Lower lobe of right lung (tissue), 2 donors: ENCODE data around the gene RELB. TPM values are rescaled to one million over a fixed set of nuclear protein-coding genes. Genes with fewer than 3 reads are reported as not detected.

Experiments
- ATAC-seq, 2 donors: fragments of 200-7000 bp; cut with Tn5 transposase; one replicate each; pipeline ENCODE4 v1.9.1; 2020 to 2022; ENCODE audit warnings: mild to moderate bottlenecking in 2 of 2, moderate library complexity in 2 of 2
- DNase-seq: peaks from one replicate; pipeline ENCODE4 v3.0.0-alpha.2; 2020
- H3K27ac ChIP-seq: fragments of 200-600 bp; one replicate; pipeline ENCODE4 v1.8.0; 2022
- H3K27me3 ChIP-seq: fragments of 200-600 bp; one replicate; pipeline ENCODE4 v1.8.0; 2022; ENCODE audit warnings: low read depth
- H3K36me3 ChIP-seq: fragments of 200-600 bp; one replicate; pipeline ENCODE4 v1.8.0; 2022; ENCODE audit warnings: mild to moderate bottlenecking
- H3K4me1 ChIP-seq: fragments of 200-600 bp; one replicate; pipeline ENCODE4 v1.8.0; 2022
- H3K4me3 ChIP-seq: fragments of 200-600 bp; one replicate; pipeline ENCODE4 v1.8.0; 2022; ENCODE audit warnings: mild to moderate bottlenecking
- H3K9me3 ChIP-seq: fragments of 200-600 bp; one replicate; pipeline ENCODE4 v1.8.0; 2022
- intact Hi-C: fragments of 100-400 bp; cut with DNase I; formaldehyde crosslinking; loops from one replicate; pipeline ENCODE4 v1.11.0; 2022
- total RNA-seq: library from RNA; stranded (reverse); fragmentation: NEBNext Ultra II Directional; extraction: Animal tissue kit (Norgen Biotek cat#: 25700); gene quantifications from one replicate; pipeline ENCODE4 v1.2.1, GENCODE V29; 2021
- TF ChIP-seq, protein P1 (sequence below): fragments of 200-600 bp; IDR thresholded peaks from one replicate; pipeline ENCODE4 v1.8.0; 2022; ENCODE audit warnings: antibody characterized with exemption, mild to moderate bottlenecking
- donor health status: DM: no; HTN: yes; CAD: no; lungs with severe emphysema.

The RELB gene
- total RNA-seq, 1 donor from 2014 or later = 12.2 TPM

GRCh38 chr19:44988273-44988672 is 13.0 kb upstream of the RELB start:
- H3K9me3 ChIP-seq = no peaks in the 10 kb centered on the region
- no peaks in the 10 kb centered on the region for H3K27me3 ChIP-seq
- H3K36me3 ChIP-seq = peaks cover 96% of the 10 kb centered on the region
- TF ChIP-seq, protein P1, sequence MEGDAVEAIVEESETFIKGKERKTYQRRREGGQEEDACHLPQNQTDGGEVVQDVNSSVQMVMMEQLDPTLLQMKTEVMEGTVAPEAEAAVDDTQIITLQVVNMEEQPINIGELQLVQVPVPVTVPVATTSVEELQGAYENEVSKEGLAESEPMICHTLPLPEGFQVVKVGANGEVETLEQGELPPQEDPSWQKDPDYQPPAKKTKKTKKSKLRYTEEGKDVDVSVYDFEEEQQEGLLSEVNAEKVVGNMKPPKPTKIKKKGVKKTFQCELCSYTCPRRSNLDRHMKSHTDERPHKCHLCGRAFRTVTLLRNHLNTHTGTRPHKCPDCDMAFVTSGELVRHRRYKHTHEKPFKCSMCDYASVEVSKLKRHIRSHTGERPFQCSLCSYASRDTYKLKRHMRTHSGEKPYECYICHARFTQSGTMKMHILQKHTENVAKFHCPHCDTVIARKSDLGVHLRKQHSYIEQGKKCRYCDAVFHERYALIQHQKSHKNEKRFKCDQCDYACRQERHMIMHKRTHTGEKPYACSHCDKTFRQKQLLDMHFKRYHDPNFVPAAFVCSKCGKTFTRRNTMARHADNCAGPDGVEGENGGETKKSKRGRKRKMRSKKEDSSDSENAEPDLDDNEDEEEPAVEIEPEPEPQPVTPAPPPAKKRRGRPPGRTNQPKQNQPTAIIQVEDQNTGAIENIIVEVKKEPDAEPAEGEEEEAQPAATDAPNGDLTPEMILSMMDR = no peak
- DNase-seq (no peak), ATAC-seq (no peak)
- H3K4me1 ChIP-seq = no peaks in the 10 kb centered on the region
- no peak overlapping the region for H3K27ac ChIP-seq
- no peak overlapping the region for H3K4me3 ChIP-seq
- intact Hi-C loops = no loop called here

DNA sequence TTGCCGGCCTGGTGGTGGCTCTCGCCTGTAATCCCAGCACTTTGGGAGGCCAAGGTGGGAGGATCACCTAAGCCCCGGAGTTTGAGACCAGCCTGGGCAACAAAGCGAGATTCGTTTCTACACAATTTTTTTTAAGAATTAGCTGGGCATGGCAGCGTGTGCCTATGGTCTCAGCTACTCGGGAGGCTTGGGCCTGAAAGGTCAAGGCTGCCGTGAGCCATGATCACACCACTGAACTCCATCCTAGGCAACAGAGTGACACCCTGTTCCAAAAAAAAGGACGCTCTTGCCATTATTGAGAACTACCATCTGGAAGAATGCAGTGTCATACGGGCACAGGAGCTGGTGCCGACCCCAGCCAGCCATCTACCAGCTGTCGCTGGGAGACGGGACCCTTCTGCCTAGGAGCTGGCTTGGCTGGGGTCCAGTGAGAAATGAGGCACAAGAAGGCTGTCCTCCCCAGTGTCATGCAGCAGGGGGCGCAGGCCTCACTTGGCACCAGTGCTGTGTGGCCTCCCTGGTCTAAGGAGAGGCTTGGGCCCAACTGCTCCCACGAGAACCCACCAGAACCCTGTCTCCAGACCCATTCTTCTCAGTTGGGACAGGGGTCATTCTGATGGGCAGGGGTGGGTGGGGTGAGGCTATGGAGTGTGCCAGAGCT is 12.2 kb upstream of the RELB start:
- Histone ChIP-seq H3K4me1 (no peaks in the 10 kb centered on the region), H3K36me3 (peaks cover 90% of the 10 kb centered on the region), H3K27me3 (no peaks in the 10 kb centered on the region), H3K4me3 (no peak overlapping the region), H3K9me3 (no peaks in the 10 kb centered on the region), H3K27ac (no peak overlapping the region)
- peak; percentile 72 for DNase-seq
- peak; percentile 55 to 64 for ATAC-seq
- TF ChIP-seq, protein P1 = peak; percentile 51
- intact Hi-C loops = no loop called here

DNA sequence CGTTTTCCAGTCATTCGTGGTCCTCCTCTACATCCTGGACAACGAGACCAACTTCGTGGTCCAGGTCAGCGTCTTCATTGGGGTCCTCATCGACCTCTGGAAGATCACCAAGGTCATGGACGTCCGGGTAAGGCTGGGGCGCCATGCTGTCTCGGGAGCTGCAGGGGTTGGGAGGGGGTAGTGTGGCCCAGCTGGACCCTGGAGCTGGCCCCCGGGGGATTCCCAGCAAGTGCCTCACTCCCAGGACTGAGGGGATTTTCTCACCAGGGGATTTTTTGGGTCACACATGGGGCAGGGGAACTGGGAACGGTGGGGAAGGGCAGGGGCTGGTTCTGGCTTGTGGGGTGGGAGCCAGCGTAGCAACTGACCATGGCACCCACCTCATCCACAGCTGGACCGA is 10.8 kb upstream of the RELB start:
- intact Hi-C loops = no loop called here
- DNase-seq (no peak), ATAC-seq (no peak)
- no peak overlapping the region for H3K27ac ChIP-seq
- no peaks in the 10 kb centered on the region for H3K4me1 ChIP-seq
- no peaks in the 10 kb centered on the region for H3K27me3 ChIP-seq
- H3K4me3 ChIP-seq = no peak overlapping the region
- peaks cover 76% of the 10 kb centered on the region for H3K36me3 ChIP-seq
- TF ChIP-seq, protein P1 = no peak
- H3K9me3 ChIP-seq = no peaks in the 10 kb centered on the region

- Histone ChIP-seq H3K4me1 (no peaks in the 10 kb centered on the region), H3K36me3 (peaks cover 71% of the 10 kb centered on the region), H3K27me3 (no peaks in the 10 kb centered on the region), H3K27ac (no peak overlapping the region), H3K4me3 (no peak overlapping the region), H3K9me3 (no peaks in the 10 kb centered on the region)
- no peak for ATAC-seq
- intact Hi-C loops = no loop called here
- no peak for DNase-seq
- TF ChIP-seq, protein P1 = no peak
Measured at GRCh38 chr19:44990966-44991365, 10.3 kb upstream of the RELB start.

DNA sequence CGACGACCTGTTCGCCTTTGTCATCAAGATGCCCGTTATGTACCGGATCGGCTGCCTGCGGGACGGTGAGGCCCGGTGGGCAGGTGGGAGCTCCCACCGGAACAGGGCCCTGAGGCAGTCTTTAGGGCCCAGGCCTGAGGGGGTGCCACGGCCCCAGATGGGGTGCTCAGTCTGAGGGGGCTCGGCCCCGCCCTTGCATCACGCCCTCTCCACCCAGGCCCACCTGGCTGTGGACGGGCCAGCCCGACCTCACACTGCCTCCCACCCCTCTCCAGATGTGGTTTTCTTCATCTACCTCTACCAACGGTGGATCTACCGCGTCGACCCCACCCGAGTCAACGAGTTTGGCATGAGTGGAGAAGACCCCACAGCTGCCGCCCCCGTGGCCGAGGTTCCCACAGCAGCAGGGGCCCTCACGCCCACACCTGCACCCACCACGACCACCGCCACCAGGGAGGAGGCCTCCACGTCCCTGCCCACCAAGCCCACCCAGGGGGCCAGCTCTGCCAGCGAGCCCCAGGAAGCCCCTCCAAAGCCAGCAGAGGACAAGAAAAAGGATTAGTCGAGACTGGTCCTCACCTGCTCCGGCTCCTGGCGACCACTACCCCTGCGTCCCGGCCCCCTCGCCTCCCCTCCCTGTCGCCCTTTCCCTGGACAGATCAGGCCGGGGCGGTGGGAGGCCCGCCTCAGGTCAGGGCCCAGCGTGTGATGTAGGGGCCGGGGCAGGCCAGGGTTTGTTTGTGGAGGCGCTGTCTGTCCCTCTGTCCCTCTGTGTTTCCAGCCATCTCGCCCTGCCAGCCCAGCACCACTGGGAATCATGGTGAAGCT is 8.7 kb upstream of the RELB start:
- no peak for ATAC-seq
- Histone ChIP-seq H3K27me3 (no peaks in the 10 kb centered on the region), H3K4me1 (no peaks in the 10 kb centered on the region), H3K9me3 (no peaks in the 10 kb centered on the region), H3K4me3 (no peak overlapping the region), H3K36me3 (peaks cover 56% of the 10 kb centered on the region), H3K27ac (no peak overlapping the region)
- TF ChIP-seq, protein P1 = no peak
- no peak for DNase-seq
- intact Hi-C loops = no loop called here
